Naive thymus-derived CD8-positive, alpha-beta T cell (primary cell): ENCODE measurements around the gene KANSL1. TPM values are rescaled to one million over a fixed set of nuclear protein-coding genes. Genes with fewer than 3 reads are reported as not detected.

Experiments used
- ATAC-seq, 2 donors: fragments of 150-1000 bp; cut with Tn5 transposase in 1 of 2; sonication (Bioruptor Pico), chemical (Tn5 transposase) in 1 of 2; 1 replicate in 1 of 2; 2 replicates in 1 of 2; pipeline ENCODE4 v1.10.0; 2021; ENCODE audit warnings: mild to moderate bottlenecking in 2 of 2, moderate library complexity in 2 of 2
- POLR2A ChIA-PET: fragments of 350-600 bp; sonication (Branson Sonifier 250); formaldehyde crosslinking; loops from one replicate; lab custom pipeline; 2021; ENCODE audit warnings: antibody characterized with exemption; lab: Charles Lee
- DNase-seq, 10 donors: peaks; one replicate each; pipeline versions ENCODE4 v3.0.0 to v3.0.0-alpha.2; 2020 to 2022
- H3K27ac Mint-ChIP-seq, 10 donors: one replicate each; pipeline ENCODE4 v1.8.0; 2020 to 2022; ENCODE audit warnings: mild to moderate bottlenecking in 10 of 10, mixed read lengths in 10 of 10, moderate library complexity in 4 of 10, inconsistent platforms in 1 of 10
- H3K27me3 Mint-ChIP-seq, 5 donors: one replicate each; pipeline ENCODE4 v1.8.0; 2021 to 2022; ENCODE audit warnings: mixed read lengths in 5 of 5
- H3K36me3 Mint-ChIP-seq, 3 donors: one replicate each; pipeline ENCODE4 v1.8.0; 2020 to 2022; ENCODE audit warnings: mixed read lengths in 3 of 3, mild to moderate bottlenecking in 2 of 3, inconsistent platforms in 1 of 3
- H3K4me1 Mint-ChIP-seq, 4 donors: one replicate each; pipeline ENCODE4 v1.8.0; 2021 to 2022; ENCODE audit warnings: mixed read lengths in 4 of 4
- H3K4me3 Mint-ChIP-seq, 10 donors: one replicate each; pipeline ENCODE4 v1.8.0; 2020 to 2022; ENCODE audit warnings: mild to moderate bottlenecking in 10 of 10, mixed read lengths in 10 of 10, moderate library complexity in 6 of 10, inconsistent platforms in 1 of 10
- H3K9me3 Mint-ChIP-seq, 9 donors: one replicate each; pipeline ENCODE4 v1.8.0; 2020 to 2022; ENCODE audit warnings: mixed read lengths in 9 of 9, mild to moderate bottlenecking in 3 of 9, inconsistent platforms in 1 of 9, moderate library complexity in 1 of 9
- polyA plus RNA-seq, 3 donors: library from polyadenylated mRNA; unstranded; fragments of 300-500 nt; fragmentation: Illumina TruSeq; gene quantifications; one replicate each; pipeline ENCODE4 v1.2.3, GENCODE V29; 2021
- total RNA-seq, 8 experiments: library from RNA in 2 of 8; stranded (reverse) in 2 of 8; gene quantifications; one replicate each; pipeline ENCODE4 v1.2.3 and lab custom pipeline; 2021 to 2026

Gene KANSL1
- total and polyA plus RNA-seq, 5 experiments from 2014 or later: 13.1 to 208 (median 16.6) TPM

DNA sequence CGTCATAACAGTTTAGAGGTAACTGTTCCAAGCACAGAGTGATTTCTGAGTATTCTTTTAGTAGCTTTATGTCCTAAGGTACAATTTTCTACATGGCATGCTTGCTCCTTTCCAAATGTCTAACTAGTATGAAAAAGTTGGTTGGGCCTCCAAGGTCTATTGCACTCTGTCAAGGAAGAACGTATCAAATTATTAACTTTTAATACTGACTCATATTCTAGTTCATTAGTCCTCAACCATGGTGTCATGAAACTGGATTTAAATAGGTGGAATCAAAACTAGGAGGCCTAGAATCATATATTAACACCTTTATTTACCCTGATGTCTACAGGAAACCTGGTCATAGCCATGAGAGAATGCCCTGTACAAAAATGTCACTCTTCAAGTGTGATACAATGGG, 132.8 kb downstream of the KANSL1 start:
- H3K27me3 Mint-ChIP-seq: no peaks in the 10 kb centered on the region
- DNase-seq (no peak), ATAC-seq (no peak)
- peak overlapping the region in 4 of 10 donors; percentile 22 to 51 (median 37) for H3K27ac Mint-ChIP-seq
- H3K36me3 Mint-ChIP-seq: peaks cover 0 to 78% (median 5%) of the 10 kb centered on the region in 3 donors
- H3K9me3 Mint-ChIP-seq: no peaks in the 10 kb centered on the region
- peaks cover 11 to 41% (median 26%) of the 10 kb centered on the region in 4 donors for H3K4me1 Mint-ChIP-seq
- POLR2A ChIA-PET: no interaction called here
- H3K4me3 Mint-ChIP-seq: no peak overlapping the region

DNA sequence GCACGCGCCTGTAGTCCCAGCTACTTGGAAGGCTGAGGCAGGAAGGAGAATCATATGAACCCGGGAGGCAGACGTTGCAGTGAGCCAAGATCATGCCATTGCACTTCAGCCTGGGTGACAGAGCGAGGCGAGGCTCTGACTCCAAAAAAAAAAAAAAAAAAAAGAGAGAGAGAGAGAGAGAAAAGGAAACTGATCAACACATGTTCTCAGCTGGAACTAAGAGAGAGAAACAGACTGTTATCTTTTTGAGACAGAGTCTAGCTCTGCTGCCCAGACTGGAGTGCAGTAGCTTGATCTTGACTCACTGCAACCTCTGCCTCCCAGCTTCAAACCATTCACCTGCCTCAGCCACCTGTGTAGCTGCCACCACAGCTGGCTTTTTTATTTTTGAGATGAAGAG, 133.7 kb downstream of the KANSL1 start:
- Mint-ChIP-seq H3K4me3 (no peak overlapping the region), H3K27ac (peak overlapping the region; percentile 23 to 83 (median 54)), H3K9me3 (no peaks in the 10 kb centered on the region), H3K27me3 (no peaks in the 10 kb centered on the region), H3K4me1 (peaks cover 11 to 41% (median 27%) of the 10 kb centered on the region in 4 donors), H3K36me3 (peaks cover 0 to 75% (median 6%) of the 10 kb centered on the region in 3 donors)
- POLR2A ChIA-PET: interaction anchor here (0.7 to 2.1 kb wide), 3 partner anchors 9 to 153 kb away, joined by 4 to 8 read pairs (median 6); no protein-coding TSS in a partner anchor
- ATAC-seq (no peak), DNase-seq (no peak)

DNA sequence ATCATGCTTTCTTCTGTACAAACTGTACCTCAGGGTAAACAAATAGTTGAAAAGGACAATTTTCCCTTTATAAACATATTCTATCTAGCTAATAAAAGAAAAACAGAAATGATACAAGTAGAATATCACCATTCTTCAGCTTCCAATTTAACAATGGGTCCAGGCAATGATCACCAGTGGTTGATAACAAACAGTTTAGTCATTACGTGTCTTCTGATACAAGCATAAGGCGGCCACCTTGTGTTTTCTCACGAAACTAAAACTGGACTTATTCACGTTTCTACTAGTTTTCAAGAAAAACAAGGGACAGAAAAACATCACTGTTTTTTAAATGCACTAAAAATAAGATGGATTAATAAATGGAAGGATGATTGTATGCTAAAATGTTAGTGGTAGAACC, 135.9 kb downstream of the KANSL1 start:
- H3K4me3 Mint-ChIP-seq: no peak overlapping the region
- H3K27ac Mint-ChIP-seq: peak overlapping the region in 5 of 10 donors; percentile 5 to 79 (median 30)
- no peak for ATAC-seq
- peaks cover 11 to 41% (median 32%) of the 10 kb centered on the region in 4 donors for H3K4me1 Mint-ChIP-seq
- no peaks in the 10 kb centered on the region for H3K9me3 Mint-ChIP-seq
- no peak for DNase-seq
- H3K36me3 Mint-ChIP-seq: peaks cover 0 to 68% (median 9%) of the 10 kb centered on the region in 3 donors
- POLR2A ChIA-PET: interaction anchor here (1.5 kb wide), 1 partner anchor 136 kb away, joined by 3 read pairs; the partner anchor contains the start of gene KANSL1
- no peaks in the 10 kb centered on the region for H3K27me3 Mint-ChIP-seq

DNA sequence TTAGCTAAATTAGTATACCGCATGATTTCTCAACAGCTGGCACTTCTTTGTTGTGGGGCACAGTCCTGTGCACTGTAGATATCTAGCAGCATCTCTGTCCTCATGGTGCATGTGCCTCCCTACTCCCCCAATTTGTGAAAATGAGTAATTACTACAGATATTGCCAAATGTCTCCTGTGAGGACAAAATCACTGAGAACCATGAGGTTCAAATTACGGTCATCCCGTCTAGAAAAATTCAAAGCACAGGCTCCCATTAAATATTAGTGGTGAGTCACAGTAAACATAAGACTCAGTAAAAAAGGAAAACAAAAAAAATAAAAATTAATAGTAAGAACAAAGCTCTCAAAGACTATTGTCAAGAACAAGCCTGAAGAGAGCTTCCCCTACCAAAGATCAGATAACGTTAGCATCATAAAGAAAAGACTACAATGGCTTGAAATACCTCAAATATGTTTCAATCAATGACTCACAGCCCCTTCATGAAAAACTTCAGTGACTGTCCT, 136.4 kb downstream of the KANSL1 start:
- DNase-seq: no peak
- POLR2A ChIA-PET: interaction anchor here (1.5 kb wide), 1 partner anchor 136 kb away, joined by 3 read pairs; the partner anchor contains the start of gene KANSL1
- no peak for ATAC-seq
- Mint-ChIP-seq H3K4me1 (peaks cover 14 to 40% (median 35%) of the 10 kb centered on the region in 4 donors), H3K4me3 (no peak overlapping the region), H3K9me3 (no peaks in the 10 kb centered on the region), H3K27ac (peak overlapping the region in 8 of 10 donors; percentile 10 to 70 (median 49)), H3K36me3 (peaks cover 0 to 69% (median 8%) of the 10 kb centered on the region in 3 donors), H3K27me3 (no peaks in the 10 kb centered on the region)

DNA sequence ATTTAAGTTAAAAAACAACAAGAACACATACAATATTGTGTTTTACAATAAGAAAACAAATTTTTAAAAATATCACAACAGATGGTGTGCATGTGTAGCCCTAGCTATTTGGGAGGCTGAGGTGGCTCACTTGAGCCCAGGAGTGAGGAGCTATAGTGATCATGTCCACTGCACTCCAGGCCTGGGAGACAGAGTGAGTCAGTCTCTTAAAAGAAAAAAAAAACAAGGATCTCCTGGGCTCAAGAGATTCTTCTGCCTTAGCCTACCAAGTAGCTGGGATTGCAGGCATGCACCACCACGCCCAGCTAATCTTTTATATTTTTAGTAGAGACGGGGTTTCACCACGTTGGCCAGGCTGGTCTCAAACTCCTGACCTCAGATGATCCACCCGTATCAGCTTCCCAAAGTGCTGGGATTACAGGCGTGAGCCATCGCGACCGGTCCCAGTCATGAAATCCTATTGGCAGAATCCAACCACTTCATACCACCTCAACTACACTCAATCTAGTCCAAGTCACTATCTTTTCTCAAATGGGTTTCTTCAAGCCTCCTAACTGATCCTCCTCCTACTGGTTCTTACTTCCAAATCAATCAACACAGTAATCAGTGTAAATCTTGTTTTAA, 139.2 kb downstream of the KANSL1 start:
- Mint-ChIP-seq H3K4me1 (peaks cover 14 to 40% (median 29%) of the 10 kb centered on the region in 4 donors), H3K27ac (peak overlapping the region in 9 of 10 donors; percentile 0 to 78 (median 47)), H3K36me3 (peaks cover 0 to 76% (median 15%) of the 10 kb centered on the region in 3 donors), H3K9me3 (no peaks in the 10 kb centered on the region), H3K27me3 (no peaks in the 10 kb centered on the region), H3K4me3 (peak overlapping the region in 1 of 10 donors; percentile 7)
- POLR2A ChIA-PET: no interaction called here
- no peak for ATAC-seq
- DNase-seq: no peak

DNA sequence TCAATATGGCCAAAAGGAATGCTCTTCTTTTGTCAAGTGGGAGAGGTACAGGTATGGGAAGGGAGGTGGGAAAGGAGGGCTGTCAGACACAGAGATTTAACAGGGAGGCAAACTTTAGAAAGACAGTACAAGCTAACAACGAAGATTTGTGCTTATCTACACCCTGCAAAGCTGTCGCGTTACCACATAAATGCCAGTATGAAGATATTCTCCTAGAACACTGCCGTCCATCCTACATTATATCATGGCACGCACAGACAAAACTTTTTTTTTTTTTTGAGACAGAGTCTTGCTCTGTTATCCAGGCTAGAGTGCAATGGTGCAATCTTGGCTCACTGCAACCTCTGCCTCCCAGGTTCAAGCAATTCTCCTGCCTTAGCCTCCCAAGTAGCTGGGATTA, 143.6 kb downstream of the KANSL1 start:
- H3K9me3 Mint-ChIP-seq: no peaks in the 10 kb centered on the region
- no peak for DNase-seq
- peaks cover 15 to 28% (median 18%) of the 10 kb centered on the region in 4 donors for H3K4me1 Mint-ChIP-seq
- H3K27ac Mint-ChIP-seq: peak overlapping the region in 7 of 10 donors; percentile 12 to 80 (median 49)
- POLR2A ChIA-PET: no interaction called here
- H3K27me3 Mint-ChIP-seq: no peaks in the 10 kb centered on the region
- H3K36me3 Mint-ChIP-seq: peaks cover 0 to 85% (median 16%) of the 10 kb centered on the region in 3 donors
- no peak overlapping the region for H3K4me3 Mint-ChIP-seq
- no peak for ATAC-seq

DNA sequence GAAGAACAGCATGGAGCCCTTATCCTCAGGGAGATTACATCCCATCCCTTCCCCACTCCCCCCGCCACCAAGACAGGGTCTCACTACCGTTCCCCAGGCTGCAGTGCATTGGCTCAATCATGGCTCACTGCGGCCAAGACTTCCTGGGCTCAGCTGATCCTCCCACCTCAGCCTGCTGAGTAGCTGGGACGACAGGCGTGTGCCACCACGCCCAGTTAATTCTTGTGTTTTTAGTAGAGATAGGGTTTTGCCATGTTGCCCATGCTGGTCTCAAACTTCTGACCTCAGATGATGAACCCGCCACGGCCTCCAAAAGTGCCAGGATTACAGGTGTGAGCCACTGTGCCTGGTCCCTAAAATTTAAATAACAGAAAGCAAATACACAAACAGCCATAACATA, 145.4 kb downstream of the KANSL1 start:
- Mint-ChIP-seq H3K27me3 (no peaks in the 10 kb centered on the region), H3K4me1 (peaks cover 16 to 28% (median 23%) of the 10 kb centered on the region in 4 donors), H3K27ac (peak overlapping the region in 4 of 10 donors; percentile 6 to 87 (median 31)), H3K9me3 (no peaks in the 10 kb centered on the region), H3K4me3 (no peak overlapping the region), H3K36me3 (peaks cover 0 to 91% (median 12%) of the 10 kb centered on the region in 3 donors)
- DNase-seq: no peak
- no peak for ATAC-seq
- POLR2A ChIA-PET: interaction anchor here (0.6 kb wide), 1 partner anchor 766 kb away, joined by 3 read pairs; no protein-coding TSS in a partner anchor

DNA sequence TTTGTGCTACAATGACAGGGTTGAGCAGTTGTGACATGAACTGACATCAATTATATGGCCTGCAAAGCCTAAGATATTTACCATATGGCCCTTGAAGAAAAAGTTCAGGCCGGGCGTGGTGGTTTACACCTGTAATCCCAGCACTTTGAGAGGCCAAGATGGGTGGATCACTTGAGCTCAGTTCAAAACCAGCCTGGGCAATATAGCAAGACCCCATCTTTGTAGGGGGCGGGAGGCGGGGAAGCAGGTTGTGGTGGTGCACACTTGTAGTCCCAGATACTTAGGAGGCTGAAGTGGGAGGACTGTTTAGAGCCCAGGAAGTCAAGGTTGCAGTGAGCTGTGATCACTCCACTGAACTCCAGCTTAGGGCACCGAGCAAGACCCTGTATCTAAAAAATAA, 145.8 kb downstream of the KANSL1 start:
- no peak for ATAC-seq
- POLR2A ChIA-PET: interaction anchor here (0.6 to 2.1 kb wide), 2 partner anchors 145 to 765 kb away, joined by 3 to 5 read pairs; partner anchors contain the start of gene KANSL1
- H3K4me3 Mint-ChIP-seq: no peak overlapping the region
- H3K27ac Mint-ChIP-seq: peak overlapping the region in 4 of 10 donors; percentile 25 to 81 (median 48)
- peaks cover 0 to 92% (median 12%) of the 10 kb centered on the region in 3 donors for H3K36me3 Mint-ChIP-seq
- H3K4me1 Mint-ChIP-seq: peaks cover 16 to 28% (median 22%) of the 10 kb centered on the region in 4 donors
- no peaks in the 10 kb centered on the region for H3K9me3 Mint-ChIP-seq
- no peak for DNase-seq
- H3K27me3 Mint-ChIP-seq: no peaks in the 10 kb centered on the region

DNA sequence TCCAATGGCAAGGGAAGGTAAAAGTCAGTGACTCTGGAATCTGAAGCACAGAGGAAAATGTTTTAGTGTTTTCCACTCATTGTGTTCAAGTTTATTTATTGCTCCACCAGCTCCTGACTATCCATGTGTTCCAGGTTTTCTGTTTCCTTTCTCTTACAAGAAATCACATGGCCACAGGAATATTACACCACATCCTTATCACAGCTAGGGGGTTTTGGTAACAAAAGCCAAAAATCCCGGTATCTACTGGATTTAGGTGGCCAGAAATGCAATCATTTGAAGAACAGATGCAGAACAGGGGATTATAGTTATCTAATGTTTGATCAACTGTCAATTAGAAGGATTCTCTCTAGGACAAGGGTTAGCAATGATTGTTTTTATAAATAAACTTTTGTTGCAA, 146.3 kb downstream of the KANSL1 start:
- ATAC-seq: no peak

DNA sequence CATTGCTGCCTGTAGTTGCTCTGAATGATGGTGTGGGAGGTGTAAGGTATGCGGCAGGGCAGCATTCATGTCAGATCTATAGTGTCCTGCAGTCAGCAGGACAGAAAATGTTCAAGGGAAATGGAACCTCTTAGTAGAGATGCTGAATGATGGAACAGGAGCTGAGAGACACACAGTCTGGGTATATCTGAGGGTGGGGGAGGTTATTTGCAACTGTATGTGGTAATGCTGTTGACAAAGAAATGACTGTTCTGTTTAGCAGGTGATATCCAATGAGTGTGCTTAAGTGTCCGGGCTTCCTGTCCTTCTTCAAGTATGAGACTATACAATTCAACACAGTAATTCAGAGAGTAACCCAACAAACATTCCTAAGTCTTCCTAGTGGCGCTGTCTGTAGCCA, 147.6 kb downstream of the KANSL1 start:
- ATAC-seq (no peak), DNase-seq (no peak)
- POLR2A ChIA-PET: interaction anchor here (2.1 kb wide), 1 partner anchor 147 kb away, joined by 5 read pairs; the partner anchor contains the start of gene KANSL1
- H3K4me3 Mint-ChIP-seq: no peak overlapping the region
- peaks cover 0 to 90% (median 12%) of the 10 kb centered on the region in 3 donors for H3K36me3 Mint-ChIP-seq
- no peaks in the 10 kb centered on the region for H3K9me3 Mint-ChIP-seq
- no peaks in the 10 kb centered on the region for H3K27me3 Mint-ChIP-seq
- H3K4me1 Mint-ChIP-seq: peaks cover 11 to 23% (median 15%) of the 10 kb centered on the region in 4 donors
- H3K27ac Mint-ChIP-seq: peak overlapping the region in 9 of 10 donors; percentile 10 to 78 (median 29)

More for the DNA sequence above, 146.3 kb downstream of the KANSL1 start:
- Mint-ChIP-seq H3K36me3 (peaks cover 0 to 91% (median 12%) of the 10 kb centered on the region in 3 donors), H3K4me3 (no peak overlapping the region), H3K27me3 (no peaks in the 10 kb centered on the region), H3K27ac (peak overlapping the region in 2 of 10 donors; percentile 25 to 44), H3K4me1 (peaks cover 14 to 25% (median 19%) of the 10 kb centered on the region in 4 donors), H3K9me3 (no peaks in the 10 kb centered on the region)
- DNase-seq: no peak
- POLR2A ChIA-PET: interaction anchor here (2.1 kb wide), 1 partner anchor 146 kb away, joined by 5 read pairs; the partner anchor contains the start of gene KANSL1

DNA sequence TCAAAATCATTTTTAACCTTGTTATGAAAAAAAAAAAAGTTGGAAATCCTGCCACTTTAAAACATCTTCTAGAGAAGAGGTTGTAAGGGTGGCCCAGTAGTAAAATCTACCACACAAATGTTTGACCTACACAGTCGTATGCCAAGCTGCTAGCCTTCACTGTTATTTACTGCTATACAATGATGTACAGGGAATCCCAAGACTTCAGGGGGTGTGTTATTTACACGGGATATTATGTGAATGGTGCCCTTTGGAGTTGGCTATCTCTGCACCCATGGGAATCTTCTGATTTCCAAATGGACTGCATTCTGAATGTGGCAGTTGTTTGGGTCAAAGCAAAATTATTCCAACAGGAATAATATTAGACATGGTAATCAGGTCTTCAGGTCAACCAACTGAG, 148.2 kb downstream of the KANSL1 start:
- ATAC-seq: no peak
- Mint-ChIP-seq H3K27ac (peak overlapping the region in 6 of 10 donors; percentile 10 to 86 (median 75)), H3K4me3 (no peak overlapping the region), H3K27me3 (no peaks in the 10 kb centered on the region), H3K9me3 (no peaks in the 10 kb centered on the region), H3K36me3 (peaks cover 0 to 90% (median 9%) of the 10 kb centered on the region in 3 donors), H3K4me1 (peaks cover 11 to 27% (median 14%) of the 10 kb centered on the region in 4 donors)
- POLR2A ChIA-PET: interaction anchor here (0.7 to 2.3 kb wide), 4 partner anchors 148 to 461 kb away, joined by 3 to 10 read pairs (median 4); partner anchors contain the start of gene KANSL1
- DNase-seq: no peak

DNA sequence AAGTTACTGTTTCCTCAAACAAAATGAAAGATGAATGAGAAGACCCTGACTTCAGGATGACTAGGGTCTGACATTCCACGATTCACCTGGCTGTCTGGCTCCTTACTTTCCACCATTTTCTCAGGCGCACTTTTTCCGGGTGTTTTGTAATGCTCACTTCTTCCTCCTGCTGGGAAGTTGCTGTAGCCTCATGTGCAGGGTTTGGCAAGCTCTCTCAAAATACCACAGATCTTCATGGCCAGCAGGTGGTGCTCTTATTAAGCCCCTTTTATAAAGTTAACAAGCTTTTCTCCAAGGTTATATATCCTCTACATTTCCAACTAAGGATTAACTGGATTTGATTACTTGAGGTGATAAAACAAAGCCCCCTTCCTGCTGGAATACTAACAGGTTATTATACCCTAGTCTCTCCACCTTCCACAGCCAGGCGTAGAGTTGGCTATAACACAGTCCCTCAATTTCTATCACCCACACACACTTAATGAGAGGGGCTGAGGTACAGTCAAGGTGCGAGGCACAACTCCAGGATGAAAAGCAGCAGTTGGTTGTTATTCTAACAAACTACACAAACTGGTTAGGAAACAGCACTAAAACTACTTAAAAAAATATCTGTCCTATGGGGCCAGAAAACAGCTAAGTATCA, 148.8 kb downstream of the KANSL1 start:
- H3K27me3 Mint-ChIP-seq: no peaks in the 10 kb centered on the region
- no peak overlapping the region for H3K4me3 Mint-ChIP-seq
- POLR2A ChIA-PET: interaction anchor here (0.7 to 2.3 kb wide), 5 partner anchors 16 to 461 kb away, joined by 3 to 10 read pairs (median 3); partner anchors contain the start of gene KANSL1
- peak in 9 of 10 donors; percentile 33 to 78 (median 49) for DNase-seq
- no peaks in the 10 kb centered on the region for H3K9me3 Mint-ChIP-seq
- peak overlapping the region in 9 of 10 donors; percentile 10 to 86 (median 69) for H3K27ac Mint-ChIP-seq
- ATAC-seq: peak; percentile 73 to 77
- H3K4me1 Mint-ChIP-seq: peaks cover 11 to 27% (median 13%) of the 10 kb centered on the region in 4 donors
- peaks cover 0 to 90% (median 9%) of the 10 kb centered on the region in 3 donors for H3K36me3 Mint-ChIP-seq
